ENCODE results near the gene RSPRY1.
A peak's percentile ranks its signal among the peaks of the same experiment; 100 is the strongest.

The RSPRY1 gene

GRCh38 chr16:57277586-57277985 lies 91.5 kb downstream of the RSPRY1 start:
- TF ChIP-seq CTCF (conservative IDR thresholded peaks at IDR 0.05; ENCODE audit: control insufficient read depth, insufficient read depth, low read depth, low read length) = no peak
- peak; percentile 60 for DNase-seq (ENCODE audit: low read depth)
- H3K4me3 ChIP-seq (ENCODE audit: control insufficient read depth, low read depth, low read length) = no peak overlapping the region

- no peak overlapping the region for H3K4me3 ChIP-seq (ENCODE audit: control insufficient read depth, low read depth, low read length)
- TF ChIP-seq CTCF (conservative IDR thresholded peaks at IDR 0.05; ENCODE audit: control insufficient read depth, insufficient read depth, low read depth, low read length) = no peak
- DNase-seq (ENCODE audit: low read depth) = no peak
Measured at GRCh38 chr16:57278494-57278893, 92.4 kb downstream of the RSPRY1 start.

- H3K4me3 ChIP-seq (ENCODE audit: control insufficient read depth, low read depth, low read length) = no peak overlapping the region
- DNase-seq (ENCODE audit: low read depth) = no peak
- no peak for TF ChIP-seq CTCF (conservative IDR thresholded peaks at IDR 0.05; ENCODE audit: control insufficient read depth, insufficient read depth, low read depth, low read length)
Measured at GRCh38 chr16:57279780-57280638, 93.9 kb downstream of the RSPRY1 start.

- no peak overlapping the region for H3K4me3 ChIP-seq (ENCODE audit: control insufficient read depth, low read depth, low read length)
- no peak for TF ChIP-seq CTCF (conservative IDR thresholded peaks at IDR 0.05; ENCODE audit: control insufficient read depth, insufficient read depth, low read depth, low read length)
- no peak for DNase-seq (ENCODE audit: low read depth)
Measured at GRCh38 chr16:57281791-57282190, 95.7 kb downstream of the RSPRY1 start.

GRCh38 chr16:57282510-57283213 lies 96.5 kb downstream of the RSPRY1 start:
- H3K4me3 ChIP-seq (ENCODE audit: control insufficient read depth, low read depth, low read length) = no peak overlapping the region
- DNase-seq (ENCODE audit: low read depth) = no peak
- TF ChIP-seq CTCF (conservative IDR thresholded peaks at IDR 0.05; ENCODE audit: control insufficient read depth, insufficient read depth, low read depth, low read length) = no peak

- no peak overlapping the region for H3K4me3 ChIP-seq (ENCODE audit: control insufficient read depth, low read depth, low read length)
- no peak for TF ChIP-seq CTCF (conservative IDR thresholded peaks at IDR 0.05; ENCODE audit: control insufficient read depth, insufficient read depth, low read depth, low read length)
- DNase-seq (ENCODE audit: low read depth) = no peak
Measured at GRCh38 chr16:57283214-57283958, 97.3 kb downstream of the RSPRY1 start.

All from fibroblast of mammary gland (primary cell).